GM21381 (cell line): ENCODE data around the gene CCDC171.
A peak's percentile ranks its signal among the peaks of the same experiment; 100 is the strongest.
"Not testable (repeated sequence)": the region's sequence is repeated elsewhere in the genome, so short reads cannot be mapped to it uniquely, and the experiment has no call there.

Source experiments
- ATAC-seq: cut with Tn5 transposase; IDR thresholded peaks from one replicate; pipeline ENCODE4 v1.9.1; 2021; ENCODE audit warnings: mild to moderate bottlenecking, moderate library complexity; ENCODE audit not compliant: unreplicated experiment

CCDC171 gene

GRCh38 chr9:15552636-15553527 is at the start of gene CCDC171:
CCDC171 (plus strand) TSS chr9:15553043; CDS start chr9:15564089, 11,046 bp downstream.
- peak; percentile 81 for ATAC-seq

GRCh38 chr9:15505921-15506320 is 46.9 kb upstream of the CCDC171 start:
- no peak for ATAC-seq

- peak; percentile 40 for ATAC-seq
Observed at GRCh38 chr9:15509931-15510788, 42.7 kb upstream of the CCDC171 start.

GRCh38 chr9:15510789-15511575 is 41.9 kb upstream of the CCDC171 start, which contains the start of gene PSIP1:
PSIP1 (minus strand) TSS chr9:15510970; CDS start chr9:15510188, 782 bp downstream.
- ATAC-seq = peak; percentile 80

DNA sequence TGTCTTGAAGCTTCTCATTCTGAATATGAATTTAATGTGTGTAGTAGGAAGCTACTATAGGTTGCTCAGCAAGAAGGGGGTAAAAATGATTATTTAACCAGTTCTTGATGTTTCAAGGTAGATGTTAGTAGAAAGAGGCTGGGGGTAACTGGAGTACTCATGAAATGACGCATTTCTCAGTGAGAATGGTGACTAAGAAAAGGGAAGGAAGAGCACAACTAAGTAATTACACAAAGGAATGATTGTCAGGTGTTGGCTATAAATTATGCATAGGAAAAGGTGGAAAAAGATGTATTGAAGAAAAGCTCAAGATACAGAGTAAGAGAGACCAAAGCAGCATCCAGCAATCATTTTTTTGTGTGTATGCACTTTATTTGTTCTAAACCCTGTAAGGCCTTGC is 40.6 kb upstream of the CCDC171 start:
- ATAC-seq = no peak

- ATAC-seq = no peak
Observed at GRCh38 chr9:15512889-15513288, 40.0 kb upstream of the CCDC171 start.

DNA sequence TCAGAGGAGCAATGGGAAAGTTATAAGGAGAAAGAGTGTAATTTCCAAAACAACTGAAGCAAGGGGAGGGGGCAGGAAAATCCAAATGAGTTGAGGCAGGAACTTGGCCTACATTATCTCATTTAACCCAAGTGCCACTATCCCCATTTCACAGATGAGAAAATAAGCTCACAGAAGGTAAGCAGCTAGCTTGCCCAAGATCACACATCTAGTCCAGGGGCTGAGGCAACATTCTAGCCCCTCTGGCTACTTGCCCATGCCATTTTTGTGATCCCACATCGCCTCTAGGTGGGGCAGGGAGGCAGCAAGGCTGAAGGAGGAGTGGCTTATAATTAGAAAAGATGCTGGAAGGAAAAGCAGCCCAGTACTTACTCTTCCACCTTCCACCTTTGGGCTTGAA is 39.5 kb upstream of the CCDC171 start:
- ATAC-seq = no peak

- no peak for ATAC-seq
Observed at GRCh38 chr9:15519831-15520230, 33.0 kb upstream of the CCDC171 start.

GRCh38 chr9:15521254-15521653 is 31.6 kb upstream of the CCDC171 start:
- no peak for ATAC-seq

DNA sequence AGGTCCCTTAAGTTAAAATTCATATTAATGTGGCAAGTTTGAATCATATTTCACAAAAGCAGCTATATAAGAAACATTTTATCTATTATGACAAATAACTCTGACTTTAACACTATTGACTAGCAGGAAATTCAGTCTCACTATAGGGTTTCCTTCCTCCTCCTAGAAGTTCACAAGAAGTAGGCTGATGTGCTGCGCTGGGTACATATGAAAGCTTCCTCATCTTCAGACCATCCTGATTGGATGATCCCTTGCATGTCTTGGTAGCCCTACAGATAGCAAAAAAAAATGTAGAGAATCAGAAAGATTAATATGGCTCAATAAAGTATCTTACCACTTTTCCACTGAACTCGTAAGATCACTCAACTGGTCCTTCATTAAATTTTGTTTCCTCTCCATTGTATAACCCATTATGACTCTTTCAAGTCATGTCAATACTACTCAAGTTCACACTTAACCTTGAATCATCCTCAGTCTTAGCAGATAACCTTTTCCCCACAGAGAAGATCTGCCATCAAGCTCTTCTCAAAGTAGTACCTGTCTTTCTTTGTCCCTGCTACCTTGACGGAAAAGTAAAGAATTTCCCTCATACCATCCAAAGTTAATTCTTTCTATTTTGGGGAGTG is 30.6 kb upstream of the CCDC171 start:
- ATAC-seq = no peak

GRCh38 chr9:15524845-15525455 is 27.9 kb upstream of the CCDC171 start:
- no peak for ATAC-seq

DNA sequence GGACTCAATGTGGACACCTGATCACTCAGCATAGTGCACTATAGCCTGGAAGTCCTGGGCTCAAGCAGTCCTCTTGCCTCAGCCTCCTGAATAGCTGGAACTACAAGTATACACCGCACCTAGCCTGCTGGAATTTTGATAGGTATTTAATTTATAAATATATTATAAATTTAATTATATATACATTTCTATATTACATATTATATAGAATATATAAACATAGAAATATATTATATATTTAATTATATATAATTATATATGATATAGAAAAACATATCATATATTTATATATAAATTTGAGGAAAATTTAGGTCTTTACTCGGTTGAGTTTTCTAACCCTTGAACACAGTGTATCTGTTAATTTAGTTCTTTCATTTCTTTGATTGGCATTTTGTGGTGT is 26.9 kb upstream of the CCDC171 start:
- ATAC-seq = no peak

GRCh38 chr9:15527035-15527434 is 25.8 kb upstream of the CCDC171 start:
- ATAC-seq = not testable (repeated sequence)

DNA sequence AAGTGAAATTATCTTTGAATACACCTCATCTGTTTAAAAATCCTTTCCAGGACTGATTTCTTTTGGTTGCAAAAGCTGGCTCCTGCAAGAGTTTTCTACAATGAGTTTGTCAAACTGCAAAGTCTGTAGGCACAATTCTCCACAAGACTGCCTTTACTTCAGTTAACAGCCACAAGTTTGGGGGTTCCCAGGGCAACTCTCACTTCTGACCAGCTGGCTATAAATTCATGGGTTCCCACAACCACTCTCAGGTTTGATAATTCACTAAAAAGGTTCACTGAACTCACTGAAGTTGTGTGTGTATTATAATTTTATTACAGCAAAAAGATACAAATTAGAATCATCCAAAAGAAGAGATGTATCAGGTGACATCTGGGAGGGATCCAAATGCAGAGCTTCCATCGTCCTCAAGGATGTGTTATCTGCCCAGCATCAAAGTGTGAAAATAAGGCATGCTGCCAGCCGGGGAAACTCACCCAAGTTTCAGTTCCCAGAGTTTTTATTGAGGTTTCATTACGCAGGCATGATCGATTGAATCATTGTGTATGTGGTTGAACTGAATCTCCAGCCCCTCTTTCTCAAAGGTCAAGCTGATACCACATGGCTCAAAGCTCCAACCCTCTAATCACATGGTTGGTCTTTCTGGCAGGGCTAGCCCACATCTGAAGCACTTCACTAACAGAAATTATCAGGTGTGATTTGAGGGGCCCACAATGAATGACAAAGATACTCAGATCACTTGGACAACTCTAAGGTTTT is 23.1 kb upstream of the CCDC171 start:
- peak; percentile 84 for ATAC-seq

GRCh38 chr9:15531380-15531779 is 21.5 kb upstream of the CCDC171 start:
- peak; percentile 23 for ATAC-seq

GRCh38 chr9:15541872-15542271 is 11.0 kb upstream of the CCDC171 start:
- ATAC-seq = no peak

DNA sequence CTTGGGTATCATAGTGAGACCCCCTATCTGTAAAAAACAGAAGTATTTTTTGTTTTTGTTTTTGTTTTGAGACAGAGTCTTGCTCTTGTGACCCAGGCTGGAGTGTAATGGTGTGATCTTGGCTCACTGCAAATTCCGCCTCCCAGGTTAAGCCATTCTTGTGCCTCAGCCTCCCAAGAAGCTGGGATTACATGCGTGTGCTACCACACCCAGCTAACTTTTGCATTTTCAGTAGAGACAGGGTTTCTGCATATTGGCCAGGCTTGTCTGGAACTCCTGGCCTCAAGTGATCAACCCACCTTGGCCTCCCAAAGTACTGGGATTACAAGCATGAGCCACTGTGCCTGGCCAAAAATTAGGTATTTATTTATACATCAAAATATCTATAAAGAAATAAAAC is 10.2 kb upstream of the CCDC171 start:
- no peak for ATAC-seq

GRCh38 chr9:15543047-15543813 is 9.6 kb upstream of the CCDC171 start:
- no peak for ATAC-seq
